Karpas-422 (cell line): ENCODE measurements around the gene BID. TPM values are rescaled to one million over a fixed set of nuclear protein-coding genes. Genes with fewer than 3 reads are reported as not detected.
A peak's percentile ranks its signal among the peaks of the same experiment; 100 is the strongest.

Experiments used
- DNase-seq: peaks from one replicate; pipeline ENCODE4 v3.0.0-alpha.2; 2015
- H2AFZ ChIP-seq: fragments of 200-600 bp; sonication (generic); 2 replicates; pipeline ENCODE4 v1.6.1; 2014; ENCODE audit warnings: antibody characterized with exemption, low read length, mixed read lengths
- H3K27ac ChIP-seq: fragments of 200-600 bp; sonication (generic); 2 replicates; pipeline ENCODE4 v1.5.1; 2014; ENCODE audit warnings: mild to moderate bottlenecking, low read length, moderate library complexity
- H3K27me3 ChIP-seq: fragments of 200-600 bp; sonication (generic); 2 replicates; pipeline ENCODE4 v1.6.1; 2014; ENCODE audit warnings: low read length, mixed read lengths
- H3K36me3 ChIP-seq: fragments of 200-600 bp; sonication (generic); 2 replicates; pipeline ENCODE4 v1.6.1; 2014; ENCODE audit warnings: low read length, mixed read lengths; ENCODE audit not compliant: insufficient read depth
- H3K4me1 ChIP-seq: fragments of 200-600 bp; sonication (generic); 2 replicates; pipeline ENCODE4 v1.6.1; 2014; ENCODE audit warnings: mild to moderate bottlenecking, low read length, mixed read lengths
- H3K4me2 ChIP-seq: fragments of 200-600 bp; sonication (generic); 2 replicates; pipeline ENCODE4 v1.6.1; 2014; ENCODE audit warnings: low read length, low read depth, mild to moderate bottlenecking; ENCODE audit not compliant: poor library complexity, severe bottlenecking
- H3K4me3 ChIP-seq: fragments of 200-600 bp; sonication (generic); 2 replicates; pipeline ENCODE4 v1.5.1; 2014; ENCODE audit warnings: mild to moderate bottlenecking, antibody characterized with exemption, low read length, mixed read lengths
- H3K79me2 ChIP-seq: fragments of 200-600 bp; sonication (generic); 2 replicates; pipeline ENCODE4 v1.6.1; 2014; ENCODE audit warnings: mild to moderate bottlenecking, low read length, mixed read lengths
- H3K9ac ChIP-seq: fragments of 200-600 bp; sonication (generic); 2 replicates; pipeline ENCODE4 v1.6.0; 2014; ENCODE audit warnings: low read length
- H3K9me2 ChIP-seq: fragments of 200-600 bp; sonication (generic), shearing (Covaris generic); replicated peaks from 2 replicates; pipeline ENCODE4 v1.6.0; 2014; ENCODE audit warnings: mild to moderate bottlenecking, low read length, moderate library complexity; ENCODE audit not compliant: insufficient read depth
- H3K9me3 ChIP-seq: fragments of 300-700, 200-600 bp; sonication (generic); 2 replicates; pipeline ENCODE4 v1.6.1; 2014; ENCODE audit warnings: low read length, mixed read lengths
- H4K20me1 ChIP-seq: fragments of 200-600 bp; sonication (generic); 2 replicates; pipeline ENCODE4 v1.6.1; 2014; ENCODE audit warnings: mild to moderate bottlenecking, antibody characterized with exemption, low read length, low read depth; ENCODE audit not compliant: insufficient read depth
- total RNA-seq: library from RNA; depleted of rRNA; stranded (reverse); fragments of >200 nt; shearing (Covaris generic); gene quantifications from 2 replicates; pipeline ENCODE4 v1.2.3, GENCODE V29; 2014; ENCODE audit warnings: low replicate concordance

The BID gene
- total RNA-seq, 1 experiment from 2014 or later, result 51.7 TPM

GRCh38 chr22:17779286-17780115, 5.2 kb upstream of the BID start:
- H3K4me2 ChIP-seq, result no peak overlapping the region
- H3K9me3 ChIP-seq, result no peaks in the 10 kb centered on the region
- no peak for DNase-seq
- no peaks in the 10 kb centered on the region for H3K36me3 ChIP-seq
- H3K9ac ChIP-seq, result no peak overlapping the region
- H3K9me2 ChIP-seq, result no peaks in the 10 kb centered on the region
- H3K79me2 ChIP-seq, result peaks cover 22% of the 10 kb centered on the region
- no peak overlapping the region for H2AFZ ChIP-seq
- H3K27ac ChIP-seq, result no peak overlapping the region
- no peak overlapping the region for H3K4me3 ChIP-seq
- no peaks in the 10 kb centered on the region for H3K27me3 ChIP-seq
- H3K4me1 ChIP-seq, result peaks cover 40% of the 10 kb centered on the region
- H4K20me1 ChIP-seq, result no peaks in the 10 kb centered on the region

DNA sequence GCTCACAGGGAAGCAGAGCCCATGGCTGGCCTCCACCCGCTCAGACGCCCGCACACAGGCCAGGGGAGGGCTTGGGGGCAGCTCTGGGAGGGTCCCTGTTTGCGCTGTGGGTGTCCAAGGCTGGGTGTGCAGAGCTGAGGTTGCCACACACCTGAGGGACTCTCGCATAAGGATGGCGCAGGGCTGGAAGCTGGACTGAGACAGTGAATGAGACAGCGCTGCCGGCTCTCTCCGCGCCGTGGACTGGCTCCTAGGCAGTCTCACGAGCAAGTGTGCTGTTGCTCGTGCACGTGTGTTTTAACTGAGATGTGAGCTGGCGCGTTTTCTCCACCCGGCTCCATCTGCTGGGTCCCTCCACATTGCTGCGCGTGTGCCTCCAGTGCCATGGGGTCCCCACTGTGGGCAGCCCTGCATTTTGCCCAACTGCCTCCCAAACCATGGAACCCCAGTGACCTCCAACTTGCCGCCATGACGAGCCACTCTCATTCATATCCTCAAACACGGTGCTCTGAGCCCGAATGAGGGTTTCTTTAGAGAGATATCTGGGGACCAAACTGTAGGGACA, 4.2 kb upstream of the BID start:
- H3K9ac ChIP-seq, result peak overlapping the region; percentile 87
- peak overlapping the region; percentile 85 for H3K4me2 ChIP-seq
- peak overlapping the region; percentile 85 for H3K4me3 ChIP-seq

GRCh38 chr22:17777717-17778044, 3.4 kb upstream of the BID start:
- H4K20me1 ChIP-seq, result 0 out of 2 replicates have a peak, but pooled peaks cover 2% of the 10 kb centered on the region
- no peaks in the 10 kb centered on the region for H3K9me3 ChIP-seq
- no peaks in the 10 kb centered on the region for H3K9me2 ChIP-seq
- peaks cover 45% of the 10 kb centered on the region for H3K4me1 ChIP-seq
- peaks cover 36% of the 10 kb centered on the region for H3K79me2 ChIP-seq
- peak overlapping the region; percentile 85 for H3K4me3 ChIP-seq
- peak overlapping the region; percentile 81 for H3K27ac ChIP-seq
- peak overlapping the region; percentile 85 for H3K4me2 ChIP-seq
- peak overlapping the region; percentile 87 for H3K9ac ChIP-seq
- no peaks in the 10 kb centered on the region for H3K27me3 ChIP-seq
- H3K36me3 ChIP-seq, result no peaks in the 10 kb centered on the region
- peak overlapping the region; percentile 59; the same call in 1 of the 2 replicates for H2AFZ ChIP-seq
- DNase-seq, result no peak

More for the DNA sequence above, 4.2 kb upstream of the BID start:
- Histone ChIP-seq H3K79me2 (peaks cover 28% of the 10 kb centered on the region), H3K27me3 (no peaks in the 10 kb centered on the region), H3K36me3 (no peaks in the 10 kb centered on the region), H3K9me3 (no peaks in the 10 kb centered on the region), H3K4me1 (peaks cover 40% of the 10 kb centered on the region), H2AFZ (no peak overlapping the region), H4K20me1 (no peaks in the 10 kb centered on the region), H3K9me2 (no peaks in the 10 kb centered on the region), H3K27ac (no peak overlapping the region)
- no peak for DNase-seq

DNA sequence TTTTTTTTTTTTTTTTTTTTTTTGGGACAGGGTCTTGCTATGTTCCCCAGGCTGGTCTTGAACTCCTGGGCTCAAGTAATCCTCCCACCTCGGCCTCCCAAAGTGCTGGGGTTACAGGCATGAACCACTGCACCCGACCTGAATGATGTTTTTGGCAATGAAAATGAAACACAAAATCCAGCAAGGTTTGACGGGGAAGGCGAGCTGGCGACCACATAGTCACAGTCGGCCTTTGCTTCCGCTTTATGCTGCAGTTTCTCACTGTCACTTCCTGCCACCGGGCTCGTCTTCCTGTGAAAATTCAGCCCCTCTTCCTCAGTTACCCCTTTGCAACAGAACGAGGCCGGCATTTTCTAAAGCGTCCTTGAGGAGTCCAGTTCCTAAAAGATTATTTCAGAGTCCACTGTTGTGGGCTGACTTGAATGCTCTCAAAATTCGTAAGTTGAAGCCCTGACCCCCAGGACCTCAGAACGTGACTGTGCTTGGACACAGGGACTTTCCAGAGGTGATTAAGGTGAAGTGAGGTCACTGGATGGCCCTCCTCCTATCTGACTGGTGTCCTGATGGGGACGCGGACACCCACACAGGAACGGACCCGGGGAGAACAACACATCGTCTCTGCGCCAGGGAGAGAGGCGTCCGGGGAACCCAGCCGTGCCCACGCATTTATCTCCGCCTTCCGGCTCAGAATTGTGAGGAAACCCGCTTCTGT, 2.9 kb upstream of the BID start:
- Histone ChIP-seq H3K27me3 (no peaks in the 10 kb centered on the region), H4K20me1 (peaks cover 7% of the 10 kb centered on the region; the same call in 1 of the 2 replicates), H2AFZ (peak overlapping the region; percentile 59), H3K9ac (peak overlapping the region; percentile 87), H3K4me3 (peak overlapping the region; percentile 85), H3K4me2 (peak overlapping the region; percentile 85), H3K36me3 (no peaks in the 10 kb centered on the region), H3K79me2 (peaks cover 41% of the 10 kb centered on the region), H3K27ac (peak overlapping the region; percentile 81), H3K4me1 (peaks cover 50% of the 10 kb centered on the region), H3K9me2 (no peaks in the 10 kb centered on the region), H3K9me3 (no peaks in the 10 kb centered on the region)
- peak; percentile 89 for DNase-seq

GRCh38 chr22:17775781-17776465, 1.7 kb upstream of the BID start:
- Histone ChIP-seq H3K9me2 (no peaks in the 10 kb centered on the region), H3K27me3 (no peaks in the 10 kb centered on the region), H4K20me1 (peaks cover 17% of the 10 kb centered on the region), H3K4me1 (peaks cover 48% of the 10 kb centered on the region), H3K9me3 (no peaks in the 10 kb centered on the region), H3K4me2 (no peak overlapping the region), H2AFZ (no peak overlapping the region; the same call in 1 of the 2 replicates), H3K36me3 (no peaks in the 10 kb centered on the region), H3K9ac (0 out of 2 replicates have a peak overlapping the region, but pooled peaks have one; percentile 87), H3K27ac (no peak overlapping the region), H3K4me3 (no peak overlapping the region), H3K79me2 (peaks cover 54% of the 10 kb centered on the region)
- no peak for DNase-seq

DNA sequence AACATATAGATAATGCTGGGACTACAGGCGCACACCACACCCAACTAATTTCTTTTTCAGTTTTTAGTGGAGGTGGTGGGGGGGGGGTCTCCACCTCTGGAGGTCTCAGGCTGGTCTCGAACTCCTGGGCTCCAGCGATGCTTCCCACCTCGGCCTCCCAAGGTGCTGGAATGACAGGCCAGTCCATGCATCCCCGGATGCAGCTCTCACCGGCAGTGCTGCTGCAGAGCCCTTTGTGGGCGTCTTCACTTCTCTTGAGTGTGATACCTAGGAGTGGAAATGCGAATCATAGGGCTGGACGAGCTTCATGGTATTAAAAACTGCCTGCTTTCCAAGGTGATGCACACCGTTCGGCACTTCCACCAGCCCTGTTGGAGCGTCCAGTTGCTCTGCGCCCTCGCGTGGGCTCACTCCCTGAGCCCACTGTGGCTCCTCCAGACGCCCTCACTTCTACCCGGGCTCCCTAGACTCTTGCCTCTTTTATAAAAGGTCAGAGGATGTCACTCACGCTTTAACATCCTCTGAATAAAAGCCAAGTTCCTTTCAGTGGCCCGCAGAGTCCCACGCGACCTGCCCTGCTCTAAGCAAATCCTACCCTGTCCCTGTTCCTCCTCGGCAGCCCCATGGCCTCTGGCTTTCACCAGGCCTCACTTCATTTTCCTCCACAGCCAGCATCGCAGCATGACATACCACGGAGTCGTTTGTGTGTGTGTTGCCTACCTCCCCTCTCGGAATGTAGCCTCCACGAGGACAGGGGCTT, 837 bp upstream of the BID start:
- Histone ChIP-seq H3K9me2 (no peaks in the 10 kb centered on the region), H3K79me2 (peaks cover 62% of the 10 kb centered on the region), H3K4me2 (peak overlapping the region; percentile 80), H2AFZ (no peak overlapping the region), H3K9ac (peak overlapping the region; percentile 92), H3K9me3 (no peaks in the 10 kb centered on the region), H4K20me1 (peaks cover 18% of the 10 kb centered on the region), H3K4me3 (peak overlapping the region; percentile 79), H3K27me3 (no peaks in the 10 kb centered on the region), H3K4me1 (peaks cover 45% of the 10 kb centered on the region), H3K27ac (peak overlapping the region; percentile 73), H3K36me3 (no peaks in the 10 kb centered on the region)
- no peak for DNase-seq

DNA sequence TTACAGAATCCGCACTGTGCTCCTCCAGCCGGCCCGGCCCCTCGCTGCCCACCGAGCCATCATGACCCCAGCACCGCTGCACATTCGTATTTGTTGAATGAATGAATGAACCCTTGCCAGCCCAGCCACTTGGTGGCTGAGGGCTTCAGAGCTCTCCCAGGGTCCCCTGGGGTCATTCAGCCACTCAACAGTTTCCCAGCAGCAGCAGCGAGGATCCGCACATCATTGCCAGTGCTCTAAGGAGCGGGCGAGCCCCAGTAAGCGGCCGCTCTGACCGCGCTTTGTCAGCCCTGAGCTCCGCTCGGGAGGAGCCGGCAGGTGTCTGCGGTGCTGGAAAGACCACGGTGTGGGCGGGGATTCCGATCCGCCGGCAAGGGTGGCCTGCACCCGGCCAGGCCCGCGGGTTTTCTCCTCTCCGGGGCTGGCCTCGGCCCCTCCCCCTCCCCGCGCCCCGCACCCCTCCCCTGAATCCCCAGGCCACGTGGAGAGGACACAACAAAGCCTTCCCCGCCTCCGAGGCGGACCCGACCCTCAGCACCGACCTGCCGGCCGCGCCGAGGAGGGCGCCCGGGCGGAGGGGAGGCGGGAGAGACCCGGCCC, 563 bp downstream of the BID start:
- no peaks in the 10 kb centered on the region for H3K36me3 ChIP-seq
- no peaks in the 10 kb centered on the region for H3K27me3 ChIP-seq
- peak overlapping the region; percentile 92 for H3K9ac ChIP-seq
- peaks cover 69% of the 10 kb centered on the region for H3K79me2 ChIP-seq
- H3K4me3 ChIP-seq, result peak overlapping the region; percentile 79
- H3K9me3 ChIP-seq, result no peaks in the 10 kb centered on the region
- peak overlapping the region; percentile 70 for H3K27ac ChIP-seq
- peaks cover 20% of the 10 kb centered on the region for H4K20me1 ChIP-seq
- H3K4me1 ChIP-seq, result peaks cover 40% of the 10 kb centered on the region
- peak; percentile 80 for DNase-seq
- peak overlapping the region; percentile 78 for H3K4me2 ChIP-seq
- 0 out of 2 replicates have a peak overlapping the region, but pooled peaks have one; percentile 16 for H2AFZ ChIP-seq
- H3K9me2 ChIP-seq, result no peaks in the 10 kb centered on the region
